ENCODE measurements around the gene MED25. TPM values are rescaled to one million over a fixed set of nuclear protein-coding genes. Genes with fewer than 3 reads are reported as not detected.
A peak's percentile ranks its signal among the peaks of the same experiment; 100 is the strongest.

The MED25 gene
- total RNA-seq, 1 experiment from 2014 or later: 17.8 TPM

DNA sequence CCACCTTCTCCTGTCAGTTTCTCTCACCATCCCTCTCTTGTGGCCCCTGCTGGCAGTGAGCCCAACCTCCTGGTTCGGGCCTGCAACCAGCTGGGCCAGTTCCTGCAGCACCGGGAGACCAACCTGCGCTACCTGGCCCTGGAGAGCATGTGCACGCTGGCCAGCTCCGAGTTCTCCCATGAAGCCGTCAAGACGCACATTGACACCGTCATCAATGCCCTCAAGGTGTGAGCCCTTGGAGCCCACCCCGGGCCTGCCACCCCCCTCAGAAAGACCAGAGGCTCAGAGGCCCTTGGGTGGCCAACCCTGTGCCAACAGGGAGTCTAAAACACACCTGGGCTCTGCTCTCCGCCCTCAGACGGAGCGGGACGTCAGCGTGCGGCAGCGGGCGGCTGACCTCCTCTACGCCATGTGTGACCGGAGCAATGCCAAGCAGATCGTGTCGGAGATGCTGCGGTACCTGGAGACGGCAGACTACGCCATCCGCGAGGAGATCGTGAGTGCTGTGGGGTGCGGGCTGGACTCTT is 18.8 kb upstream of the MED25 start:
- no peak for DNase-seq (ENCODE audit: low read depth)

GRCh38 chr19:49799798-49800376 is 18.2 kb upstream of the MED25 start:
- no peak for DNase-seq (ENCODE audit: low read depth)

- DNase-seq (ENCODE audit: low read depth): no peak
Observed at GRCh38 chr19:49800771-49801170, 17.3 kb upstream of the MED25 start.

DNA sequence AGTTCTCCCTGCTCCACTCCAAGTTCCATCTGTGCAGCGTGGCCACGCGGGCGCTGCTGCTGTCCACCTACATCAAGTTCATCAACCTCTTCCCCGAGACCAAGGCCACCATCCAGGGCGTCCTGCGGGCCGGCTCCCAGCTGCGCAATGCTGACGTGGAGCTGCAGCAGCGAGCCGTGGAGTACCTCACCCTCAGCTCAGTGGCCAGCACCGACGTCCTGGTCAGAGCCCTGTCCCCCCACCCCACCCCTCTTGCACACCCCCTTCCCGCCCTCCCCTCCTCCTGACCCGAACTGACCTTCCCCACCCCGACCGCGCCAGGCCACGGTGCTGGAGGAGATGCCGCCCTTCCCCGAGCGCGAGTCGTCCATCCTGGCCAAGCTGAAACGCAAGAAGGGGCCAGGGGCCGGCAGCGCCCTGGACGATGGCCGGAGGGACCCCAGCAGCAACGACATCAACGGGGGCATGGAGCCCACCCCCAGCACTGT is 16.6 kb upstream of the MED25 start:
- no peak for DNase-seq (ENCODE audit: low read depth)

- peak; percentile 74 for DNase-seq (ENCODE audit: low read depth)
Observed at GRCh38 chr19:49801966-49802661, 16.0 kb upstream of the MED25 start.

DNA sequence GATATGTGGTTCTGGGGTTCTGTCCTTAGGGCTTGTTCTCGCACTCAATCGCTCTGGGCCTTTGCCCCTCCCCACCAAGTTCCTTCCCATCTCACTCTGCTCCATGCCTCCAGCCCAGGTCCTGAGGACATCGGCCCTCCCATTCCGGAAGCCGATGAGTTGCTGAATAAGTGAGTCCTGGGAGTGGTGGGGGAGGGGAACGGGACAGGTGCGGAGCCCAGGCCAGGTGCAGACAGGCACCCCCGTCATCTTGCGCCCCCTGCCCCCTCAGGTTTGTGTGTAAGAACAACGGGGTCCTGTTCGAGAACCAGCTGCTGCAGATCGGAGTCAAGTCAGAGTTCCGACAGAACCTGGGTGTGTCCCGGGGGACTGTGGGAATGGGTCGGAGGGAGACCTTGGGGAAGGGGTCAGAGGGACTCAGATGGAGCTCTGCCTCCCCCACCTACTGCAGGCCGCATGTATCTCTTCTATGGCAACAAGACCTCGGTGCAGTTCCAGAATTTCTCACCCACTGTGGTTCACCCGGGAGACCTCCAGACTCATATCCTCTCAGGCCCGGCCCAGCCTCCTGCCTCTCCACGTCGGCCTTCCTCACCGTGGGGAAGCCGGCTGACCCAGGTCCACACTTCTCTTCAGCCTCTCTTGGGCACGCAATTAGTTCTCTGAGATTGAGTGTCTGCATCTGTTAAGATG is 15.1 kb upstream of the MED25 start:
- no peak for DNase-seq (ENCODE audit: low read depth)

DNA sequence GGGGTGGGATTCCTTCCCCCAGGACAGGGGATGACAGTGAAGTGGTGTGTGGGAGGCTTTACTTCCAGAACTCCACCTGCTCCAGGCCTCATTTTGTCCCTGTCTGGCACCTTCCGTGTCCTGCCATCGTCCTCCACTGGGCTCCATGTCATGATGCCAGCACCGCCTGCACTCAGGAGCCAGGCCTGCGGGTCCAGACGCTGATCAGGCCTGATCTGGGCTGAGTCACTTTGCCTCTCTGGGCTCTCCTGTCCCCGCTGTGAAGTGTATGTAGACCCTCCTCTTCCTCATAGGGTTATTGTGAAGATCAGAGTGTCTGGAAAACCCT is 14.6 kb upstream of the MED25 start:
- DNase-seq (ENCODE audit: low read depth): no peak

- no peak for DNase-seq (ENCODE audit: low read depth)
Observed at GRCh38 chr19:49805822-49806619, 12.1 kb upstream of the MED25 start.

- DNase-seq (ENCODE audit: low read depth): no peak
Observed at GRCh38 chr19:49806620-49806959, 11.5 kb upstream of the MED25 start.

GRCh38 chr19:49807058-49807903 is 10.8 kb upstream of the MED25 start:
- no peak for DNase-seq (ENCODE audit: low read depth)

DNA sequence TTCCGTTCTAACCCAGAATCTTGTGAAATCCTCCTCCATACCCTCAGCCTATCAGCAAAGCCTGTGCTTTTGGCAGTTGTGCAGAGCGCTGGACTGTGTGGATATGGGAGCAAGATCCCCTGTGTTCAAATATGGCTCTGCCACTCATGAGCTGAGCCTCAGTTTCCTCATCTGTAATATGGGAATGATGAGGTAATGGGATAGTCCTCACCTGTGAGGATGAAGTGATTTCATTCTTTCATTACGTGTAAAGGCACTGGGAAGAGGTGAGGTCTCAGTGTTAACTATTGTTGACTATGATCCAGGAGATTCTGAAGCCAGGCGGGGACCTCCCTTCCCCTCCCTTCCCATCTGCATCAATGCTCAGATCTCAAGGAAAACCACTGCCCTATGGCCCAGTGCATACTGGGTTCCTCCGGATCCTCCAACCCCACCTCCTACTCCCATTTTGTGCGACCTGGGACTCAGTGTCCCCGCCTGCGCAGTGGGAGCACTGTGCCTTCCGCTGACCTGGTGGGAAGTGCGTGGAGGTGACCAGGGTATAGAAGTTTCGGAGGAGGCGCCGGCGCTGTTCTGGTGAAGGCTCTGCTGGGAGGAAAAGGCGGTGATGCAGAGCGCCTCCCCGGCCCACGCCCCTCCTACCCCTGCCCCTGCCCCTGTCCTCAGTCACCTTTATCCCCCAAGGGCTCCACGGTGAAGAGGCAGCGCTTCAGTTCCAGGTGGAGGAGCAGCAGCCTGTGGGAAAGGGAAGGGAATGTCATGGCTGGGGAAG is 10.0 kb upstream of the MED25 start:
- DNase-seq (ENCODE audit: low read depth): no peak

- peak; percentile 90 for DNase-seq (ENCODE audit: low read depth)
Observed at GRCh38 chr19:49808711-49809159, 9.4 kb upstream of the MED25 start.

- DNase-seq (ENCODE audit: low read depth): peak; percentile 45
Observed at GRCh38 chr19:49809160-49809940, 8.7 kb upstream of the MED25 start.

DNA sequence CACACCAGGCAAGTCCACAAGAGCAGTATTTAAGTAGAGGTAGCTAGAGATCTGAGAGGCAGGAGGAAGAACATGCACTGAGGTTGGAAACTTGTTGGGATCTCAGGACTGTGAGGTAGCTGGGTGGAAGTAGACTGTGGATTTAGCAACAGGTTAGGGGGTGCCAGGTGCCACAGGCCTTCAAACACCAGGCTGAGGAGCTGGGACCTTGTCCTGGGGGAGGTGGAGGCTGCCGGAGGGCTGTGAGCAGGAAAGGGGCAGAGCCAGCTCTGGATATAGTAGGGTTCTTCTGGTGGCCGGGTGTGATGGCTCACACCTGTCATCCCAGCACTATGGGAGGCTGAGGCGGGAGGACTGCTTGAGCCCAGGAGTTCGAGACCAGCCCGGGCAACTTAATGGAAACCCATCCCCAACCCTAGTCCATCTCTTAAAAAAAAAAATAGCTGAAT is 8.1 kb upstream of the MED25 start:
- no peak for DNase-seq (ENCODE audit: low read depth)

DNA sequence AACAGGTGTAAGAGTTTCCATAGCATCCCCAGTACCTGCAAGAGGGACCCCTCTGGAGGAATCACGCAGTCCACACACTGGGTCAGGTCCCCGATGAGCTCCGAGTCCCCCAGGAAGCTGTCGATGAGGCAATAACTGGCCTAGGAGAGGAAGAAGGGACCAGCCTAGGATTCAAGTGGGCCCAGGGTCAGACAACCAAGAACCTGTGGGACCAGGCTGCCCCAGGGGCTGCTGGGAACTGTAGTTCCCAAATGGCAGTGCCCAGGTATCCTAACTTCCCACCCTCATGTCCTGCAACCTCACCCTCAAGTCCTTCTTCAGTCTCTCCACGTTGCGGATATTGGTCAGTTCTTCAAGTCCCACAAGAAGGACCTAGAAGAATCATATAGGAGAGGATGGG is 6.8 kb upstream of the MED25 start:
- DNase-seq (ENCODE audit: low read depth): no peak

GRCh38 chr19:49812452-49812996 is 5.6 kb upstream of the MED25 start:
- DNase-seq (ENCODE audit: low read depth): no peak

DNA sequence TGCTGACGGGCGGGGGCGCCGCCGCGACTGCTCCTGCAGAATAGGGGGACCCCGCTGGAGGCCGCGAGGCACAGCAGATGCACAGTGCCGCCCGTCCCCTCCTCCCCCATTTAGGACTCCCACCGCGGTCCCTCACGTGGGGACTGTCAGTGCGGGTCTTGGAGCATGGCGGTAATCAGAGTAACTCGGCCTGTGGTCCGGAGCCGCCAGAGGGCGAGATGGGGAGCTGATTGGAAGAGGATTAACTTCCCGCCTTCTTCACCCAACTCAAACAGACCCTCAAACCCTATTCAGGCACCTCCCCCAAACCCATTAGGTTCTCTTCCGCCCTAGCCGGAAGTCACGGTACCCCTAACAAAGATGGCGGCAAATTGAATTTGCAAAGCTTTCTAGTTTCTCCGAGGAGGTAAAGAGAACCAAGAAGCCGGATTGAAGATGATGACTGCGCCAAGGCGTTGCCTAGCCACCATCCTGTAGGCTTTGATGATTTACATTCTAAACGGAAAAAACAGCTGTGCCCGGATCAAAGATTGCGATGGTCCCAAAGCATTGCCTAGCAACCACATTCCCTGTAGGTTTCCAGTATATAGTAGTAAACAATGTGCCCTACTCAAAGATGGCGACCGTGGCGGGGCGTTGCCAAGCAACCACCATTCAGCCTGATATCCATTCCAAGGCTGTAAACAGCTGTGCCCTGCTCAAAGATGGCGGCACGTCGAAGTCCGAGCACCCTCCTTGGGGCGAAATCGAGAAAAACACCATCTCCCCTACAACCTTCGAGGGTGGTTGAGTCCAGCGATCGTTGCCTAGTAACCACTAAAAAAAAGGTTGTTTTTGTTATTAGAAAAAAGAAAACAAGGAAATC is 4.9 kb upstream of the MED25 start, which contains the start of gene FUZ:
FUZ (minus strand) TSS at position 296 of the 865 bp plus-strand sequence; CDS start at position 110, 186 bp downstream.
- DNase-seq (ENCODE audit: low read depth): peak; percentile 98

- DNase-seq (ENCODE audit: low read depth): no peak
Observed at GRCh38 chr19:49814010-49814409, 4.1 kb upstream of the MED25 start.
